WTC11 (cell line): ENCODE data around the gene PPP3CA. TPM values are rescaled to one million over a fixed set of nuclear protein-coding genes. Genes with fewer than 3 reads are reported as not detected.
A peak's percentile ranks its signal among the peaks of the same experiment; 100 is the strongest.

Source experiments
- ATAC-seq: fragments of 200-7000 bp; cut with Tn5 transposase; 2 replicates; pipeline ENCODE4 v1.10.0; 2021; ENCODE audit warnings: mild to moderate bottlenecking, moderate library complexity
- CTCF ChIA-PET: fragments of 300-600 bp; sonication (Branson Sonifier 250); formaldehyde crosslinking; loops from one replicate; lab custom pipeline; 2021; ENCODE audit warnings: antibody characterized with exemption; lab: Charles Lee
- POLR2A ChIA-PET: fragments of 350-600 bp; sonication (Branson Sonifier 250); formaldehyde crosslinking; loops from one replicate; lab custom pipeline; 2021; ENCODE audit warnings: antibody characterized with exemption; lab: Charles Lee
- DNase-seq: peaks from one replicate; pipeline ENCODE4 v3.0.0; 2021; ENCODE audit warnings: low spot score
- H3K27ac Mint-ChIP-seq: 2 replicates; pipeline ENCODE4 v1.8.0; 2021; ENCODE audit warnings: mixed read lengths
- H3K27me3 Mint-ChIP-seq: 2 replicates; pipeline ENCODE4 v1.8.0; 2021; ENCODE audit warnings: low read depth, mild to moderate bottlenecking, moderate library complexity, mixed read lengths
- H3K36me3 Mint-ChIP-seq: 2 replicates; pipeline ENCODE4 v1.8.0; 2021; ENCODE audit warnings: mixed read lengths
- H3K4me1 Mint-ChIP-seq: 2 replicates; pipeline ENCODE4 v1.8.0; 2022; ENCODE audit warnings: mixed read lengths
- H3K4me3 Mint-ChIP-seq: 2 replicates; pipeline ENCODE4 v1.8.0; 2021; ENCODE audit warnings: mild to moderate bottlenecking, moderate library complexity, mixed read lengths
- H3K9me3 Mint-ChIP-seq: 2 replicates; pipeline ENCODE4 v1.8.0; 2021; ENCODE audit warnings: mixed read lengths
- ATF1 ChIP-seq: sonication (generic); formaldehyde crosslinking; IDR thresholded peaks from 2 replicates; pipeline ENCODE4 v1.8.1; 2023; ENCODE audit warnings: mild to moderate bottlenecking, moderate library complexity, missing genetic modification reagents
- CREM ChIP-seq: sonication (generic); formaldehyde crosslinking; IDR thresholded peaks from 2 replicates; pipeline ENCODE4 v1.8.1; 2022; ENCODE audit warnings: mild to moderate bottlenecking, missing genetic modification reagents, moderate library complexity
- ETV6 ChIP-seq: sonication (generic); formaldehyde crosslinking; IDR thresholded peaks from 2 replicates; pipeline ENCODE4 v1.8.1; 2022; ENCODE audit warnings: mild to moderate bottlenecking, missing genetic modification reagents
- FOXK1 ChIP-seq: sonication (generic); formaldehyde crosslinking; IDR thresholded peaks from 2 replicates; pipeline ENCODE4 v1.8.0; 2022; ENCODE audit warnings: mild to moderate bottlenecking, moderate library complexity, missing genetic modification reagents
- GRHL2 ChIP-seq: fragments of 250-450 bp; sonication (Bioruptor Pico); IDR thresholded peaks from 2 replicates; pipeline ENCODE4 v1.8.0; 2022; ENCODE audit warnings: mild to moderate bottlenecking, moderate library complexity; ENCODE audit not compliant: insufficient replicate concordance, severe bottlenecking
- HMGA2 ChIP-seq: fragments of 250-450 bp; sonication (Bioruptor Pico); IDR thresholded peaks from 2 replicates; pipeline ENCODE4 v1.4.0; 2021; ENCODE audit warnings: mild to moderate bottlenecking, moderate library complexity
- JUN ChIP-seq: sonication (generic); formaldehyde crosslinking; IDR thresholded peaks from 2 replicates; pipeline ENCODE4 v1.8.0; 2023; ENCODE audit warnings: mild to moderate bottlenecking, missing genetic modification reagents
- MXD4 ChIP-seq: fragments of 250-450 bp; sonication (Bioruptor Pico); IDR thresholded peaks from 2 replicates; pipeline ENCODE4 v1.8.0; 2021; ENCODE audit warnings: mild to moderate bottlenecking, moderate library complexity, borderline replicate concordance
- PRRX2 ChIP-seq: fragments of 250-450 bp; sonication (Bioruptor Pico); IDR thresholded peaks from 2 replicates; pipeline ENCODE4 v1.8.0; 2021; ENCODE audit warnings: mild to moderate bottlenecking
- RORB ChIP-seq: fragments of 250-450 bp; sonication (Bioruptor Pico); IDR thresholded peaks from 2 replicates; pipeline ENCODE4 v1.9.0; 2021; ENCODE audit warnings: mild to moderate bottlenecking
- SMAD3 ChIP-seq: sonication (generic); formaldehyde crosslinking; IDR thresholded peaks from 2 replicates; pipeline ENCODE4 v1.8.0; 2022; ENCODE audit warnings: missing genetic modification reagents, mild to moderate bottlenecking, borderline replicate concordance
- SOX15 ChIP-seq: fragments of 250-450 bp; sonication (Bioruptor Pico); IDR thresholded peaks from 2 replicates; pipeline ENCODE4 v1.9.0; 2021; ENCODE audit warnings: mild to moderate bottlenecking
- TEAD1 ChIP-seq: sonication (generic); formaldehyde crosslinking; IDR thresholded peaks from 2 replicates; pipeline ENCODE4 v1.8.0; 2022; ENCODE audit warnings: mild to moderate bottlenecking, missing genetic modification reagents
- TEAD4 ChIP-seq: sonication (generic); formaldehyde crosslinking; IDR thresholded peaks from 2 replicates; pipeline ENCODE4 v1.8.0; 2022; ENCODE audit warnings: mild to moderate bottlenecking, missing genetic modification reagents
- ZNF232 ChIP-seq: sonication (generic); formaldehyde crosslinking; IDR thresholded peaks from 2 replicates; pipeline ENCODE4 v1.8.0; 2022; ENCODE audit warnings: mild to moderate bottlenecking, missing genetic modification reagents
- ZNF317 ChIP-seq: sonication (generic); formaldehyde crosslinking; IDR thresholded peaks from 2 replicates; pipeline ENCODE4 v1.8.1; 2023; ENCODE audit warnings: low read depth, mild to moderate bottlenecking, moderate library complexity, missing genetic modification reagents, borderline replicate concordance
- total RNA-seq: library from RNA; stranded (reverse); gene quantifications from 3 replicates; pipeline ENCODE4 v1.2.3, GENCODE V29; 2021
- TF ChIP-seq, protein P1 (sequence below): sonication (generic); formaldehyde crosslinking; IDR thresholded peaks from 2 replicates; pipeline ENCODE4 v1.8.1; 2023; ENCODE audit warnings: mild to moderate bottlenecking, missing genetic modification reagents, moderate library complexity
- TF ChIP-seq, protein P2 (sequence below): sonication (generic); formaldehyde crosslinking; IDR thresholded peaks from 2 replicates; pipeline ENCODE4 v1.8.1; 2023; ENCODE audit warnings: mild to moderate bottlenecking, missing genetic modification reagents
- TF ChIP-seq, protein P3 (sequence below): sonication (generic); formaldehyde crosslinking; IDR thresholded peaks from 2 replicates; pipeline ENCODE4 v1.8.0; 2022; ENCODE audit warnings: mild to moderate bottlenecking, missing genetic modification reagents

PPP3CA gene
- total RNA-seq, 1 experiment from 2014 or later, result 41.6 TPM

DNA sequence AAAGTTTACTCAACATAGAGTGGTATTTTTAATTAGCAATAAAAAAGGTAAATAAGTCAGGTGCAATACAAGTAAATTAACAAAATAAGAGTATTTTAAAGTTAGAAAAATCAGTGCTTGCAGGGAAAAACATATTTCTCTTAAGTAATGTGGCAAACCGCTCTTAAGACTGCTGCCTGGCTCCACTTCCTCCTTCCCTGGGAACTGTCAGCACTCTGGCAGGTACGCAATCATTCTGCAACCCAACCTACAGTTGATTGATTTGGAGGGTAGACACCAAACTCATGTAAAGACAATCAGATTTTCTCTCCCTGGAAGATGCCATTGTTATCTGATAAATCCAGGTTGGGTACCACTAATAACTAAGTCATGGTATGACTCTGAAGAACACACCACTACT lies 63.9 kb downstream of the PPP3CA start:
- ATAC-seq, result no peak
- no peak for TF ChIP-seq RORB (CRISPR knock-in tag)
- TF ChIP-seq, protein P1, sequence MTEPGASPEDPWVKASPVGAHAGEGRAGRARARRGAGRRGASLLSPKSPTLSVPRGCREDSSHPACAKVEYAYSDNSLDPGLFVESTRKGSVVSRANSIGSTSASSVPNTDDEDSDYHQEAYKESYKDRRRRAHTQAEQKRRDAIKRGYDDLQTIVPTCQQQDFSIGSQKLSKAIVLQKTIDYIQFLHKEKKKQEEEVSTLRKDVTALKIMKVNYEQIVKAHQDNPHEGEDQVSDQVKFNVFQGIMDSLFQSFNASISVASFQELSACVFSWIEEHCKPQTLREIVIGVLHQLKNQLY (CRISPR knock-in tag), result no peak
- no peak for TF ChIP-seq ZNF317 (CRISPR knock-in tag)
- TF ChIP-seq TEAD4 (CRISPR knock-in tag), result no peak
- no peak for TF ChIP-seq SMAD3 (CRISPR knock-in tag)
- TF ChIP-seq HMGA2, result no peak
- TF ChIP-seq JUN (CRISPR knock-in tag), result no peak
- no peak for TF ChIP-seq SOX15 (CRISPR knock-in tag)
- no peak for DNase-seq
- peak overlapping the region; percentile 86 for H3K27ac Mint-ChIP-seq
- H3K4me1 Mint-ChIP-seq, result peaks cover 95% of the 10 kb centered on the region
- POLR2A ChIA-PET, result interaction anchor here (1.1 kb wide), 1 partner anchor 736 kb away, joined by 4 read pairs; no protein-coding TSS in a partner anchor
- no peak overlapping the region for H3K4me3 Mint-ChIP-seq
- H3K27me3 Mint-ChIP-seq, result no peaks in the 10 kb centered on the region
- H3K9me3 Mint-ChIP-seq, result no peaks in the 10 kb centered on the region
- CTCF ChIA-PET, result no interaction called here
- H3K36me3 Mint-ChIP-seq, result no peaks in the 10 kb centered on the region

DNA sequence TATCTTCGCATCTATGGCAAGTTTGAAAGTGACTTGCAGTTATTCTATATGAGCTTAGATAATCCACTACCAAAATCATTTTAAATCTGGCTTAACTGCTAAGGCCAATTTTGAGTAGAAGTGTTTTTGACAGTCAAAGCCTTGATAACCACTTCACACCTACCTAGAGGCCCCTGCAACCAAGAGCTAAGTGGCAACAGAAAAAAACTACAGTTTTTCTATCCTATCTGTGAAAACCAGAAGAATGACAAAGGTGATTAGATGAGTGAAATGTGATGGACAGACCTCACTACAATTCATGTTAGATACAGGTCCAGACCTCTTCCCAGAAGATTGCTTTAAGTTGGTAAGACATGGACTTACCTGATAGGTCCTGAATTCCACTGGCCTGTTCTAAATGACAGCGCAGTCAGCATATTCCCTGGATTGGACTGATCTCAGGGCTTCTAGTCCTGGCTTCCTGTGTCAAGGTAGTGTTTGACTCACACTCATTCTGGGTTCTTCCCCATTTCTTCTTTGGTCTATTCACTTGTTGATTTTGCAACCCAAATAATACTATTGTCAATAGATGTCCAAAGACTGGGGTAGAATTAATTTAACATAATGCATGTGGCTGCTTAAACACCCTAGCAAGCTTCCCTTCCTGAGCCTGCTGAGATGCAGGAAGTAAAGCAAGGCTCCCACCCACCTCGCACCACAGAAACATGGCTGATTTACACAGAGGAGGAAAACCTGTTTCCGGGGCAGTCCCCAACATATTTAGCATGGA lies 65.1 kb downstream of the PPP3CA start:
- Mint-ChIP-seq H3K27me3 (no peaks in the 10 kb centered on the region), H3K4me3 (peak overlapping the region; percentile 27), H3K27ac (peak overlapping the region; percentile 83), H3K36me3 (no peaks in the 10 kb centered on the region), H3K9me3 (no peaks in the 10 kb centered on the region), H3K4me1 (peaks cover 92% of the 10 kb centered on the region)
- ATAC-seq (peak; percentile 86), DNase-seq (no peak)
- ChIA-PET POLR2A (interaction anchor here (1.1 kb wide), 1 partner anchor 737 kb away, joined by 4 read pairs; no protein-coding TSS in a partner anchor), CTCF (interaction anchor here (0.6 kb wide), 1 partner anchor 1332 kb away, joined by 3 read pairs; no protein-coding TSS in a partner anchor)
- no peak for TF ChIP-seq MXD4 (CRISPR knock-in tag)
- peak; percentile 58; the same call in 1 of the 2 replicates for TF ChIP-seq FOXK1
- no peak for TF ChIP-seq CREM (CRISPR knock-in tag)
- TF ChIP-seq PRRX2 (CRISPR knock-in tag), result no peak
- peak; percentile 76 for TF ChIP-seq ETV6 (CRISPR knock-in tag)
- TF ChIP-seq, protein P2, sequence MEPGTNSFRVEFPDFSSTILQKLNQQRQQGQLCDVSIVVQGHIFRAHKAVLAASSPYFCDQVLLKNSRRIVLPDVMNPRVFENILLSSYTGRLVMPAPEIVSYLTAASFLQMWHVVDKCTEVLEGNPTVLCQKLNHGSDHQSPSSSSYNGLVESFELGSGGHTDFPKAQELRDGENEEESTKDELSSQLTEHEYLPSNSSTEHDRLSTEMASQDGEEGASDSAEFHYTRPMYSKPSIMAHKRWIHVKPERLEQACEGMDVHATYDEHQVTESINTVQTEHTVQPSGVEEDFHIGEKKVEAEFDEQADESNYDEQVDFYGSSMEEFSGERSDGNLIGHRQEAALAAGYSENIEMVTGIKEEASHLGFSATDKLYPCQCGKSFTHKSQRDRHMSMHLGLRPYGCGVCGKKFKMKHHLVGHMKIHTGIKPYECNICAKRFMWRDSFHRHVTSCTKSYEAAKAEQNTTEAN (CRISPR knock-in tag), result peak; percentile 56; the same call in 1 of the 2 replicates
- TF ChIP-seq, protein P3, sequence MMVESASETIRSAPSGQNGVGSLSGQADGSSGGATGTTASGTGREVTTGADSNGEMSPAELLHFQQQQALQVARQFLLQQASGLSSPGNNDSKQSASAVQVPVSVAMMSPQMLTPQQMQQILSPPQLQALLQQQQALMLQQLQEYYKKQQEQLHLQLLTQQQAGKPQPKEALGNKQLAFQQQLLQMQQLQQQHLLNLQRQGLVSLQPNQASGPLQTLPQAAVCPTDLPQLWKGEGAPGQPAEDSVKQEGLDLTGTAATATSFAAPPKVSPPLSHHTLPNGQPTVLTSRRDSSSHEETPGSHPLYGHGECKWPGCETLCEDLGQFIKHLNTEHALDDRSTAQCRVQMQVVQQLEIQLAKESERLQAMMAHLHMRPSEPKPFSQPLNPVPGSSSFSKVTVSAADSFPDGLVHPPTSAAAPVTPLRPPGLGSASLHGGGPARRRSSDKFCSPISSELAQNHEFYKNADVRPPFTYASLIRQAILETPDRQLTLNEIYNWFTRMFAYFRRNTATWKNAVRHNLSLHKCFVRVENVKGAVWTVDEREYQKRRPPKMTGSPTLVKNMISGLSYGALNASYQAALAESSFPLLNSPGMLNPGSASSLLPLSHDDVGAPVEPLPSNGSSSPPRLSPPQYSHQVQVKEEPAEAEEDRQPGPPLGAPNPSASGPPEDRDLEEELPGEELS (CRISPR knock-in tag), result peak; percentile 81; the same call in 1 of the 2 replicates
- TF ChIP-seq TEAD1, result 0 out of 2 replicates have a peak, but pooled peaks have one; percentile 42
- TF ChIP-seq GRHL2 (CRISPR knock-in tag), result no peak
- 0 out of 2 replicates have a peak, but pooled peaks have one; percentile 27 for TF ChIP-seq ZNF232 (CRISPR knock-in tag)
- no peak for TF ChIP-seq ATF1 (CRISPR knock-in tag)
